Vagina (tissue), 2 donors: ENCODE data around the gene COLEC12.

Source experiments
- POLR2A ChIP-seq, 2 donors: fragments of 450-650 bp; IDR thresholded peaks; one replicate each; pipeline ENCODE4 v1.6.1; 2017; ENCODE audit warnings: antibody characterized with exemption in 2 of 2, mild to moderate bottlenecking in 2 of 2, moderate library complexity in 2 of 2
- POLR2AphosphoS5 ChIP-seq, 2 donors: sonication (generic); formaldehyde crosslinking; IDR thresholded peaks; one replicate each; pipeline ENCODE4 v1.9.0; 2017; ENCODE audit warnings: antibody characterized with exemption in 2 of 2, mild to moderate bottlenecking in 2 of 2, low read depth in 1 of 2; ENCODE audit not compliant: insufficient read depth in 1 of 2
- TF ChIP-seq, protein P1 (sequence below), 3 experiments: fragments of 450-650 bp in 2 of 3; fragments of 200-600 bp in 1 of 3; sonication (generic) in 1 of 3; IDR thresholded peaks; one replicate each; pipeline ENCODE4 v1.5.1; 2017 to 2019; ENCODE audit warnings: antibody characterized with exemption in 3 of 3, mild to moderate bottlenecking in 2 of 3, moderate library complexity in 2 of 3

DNA sequence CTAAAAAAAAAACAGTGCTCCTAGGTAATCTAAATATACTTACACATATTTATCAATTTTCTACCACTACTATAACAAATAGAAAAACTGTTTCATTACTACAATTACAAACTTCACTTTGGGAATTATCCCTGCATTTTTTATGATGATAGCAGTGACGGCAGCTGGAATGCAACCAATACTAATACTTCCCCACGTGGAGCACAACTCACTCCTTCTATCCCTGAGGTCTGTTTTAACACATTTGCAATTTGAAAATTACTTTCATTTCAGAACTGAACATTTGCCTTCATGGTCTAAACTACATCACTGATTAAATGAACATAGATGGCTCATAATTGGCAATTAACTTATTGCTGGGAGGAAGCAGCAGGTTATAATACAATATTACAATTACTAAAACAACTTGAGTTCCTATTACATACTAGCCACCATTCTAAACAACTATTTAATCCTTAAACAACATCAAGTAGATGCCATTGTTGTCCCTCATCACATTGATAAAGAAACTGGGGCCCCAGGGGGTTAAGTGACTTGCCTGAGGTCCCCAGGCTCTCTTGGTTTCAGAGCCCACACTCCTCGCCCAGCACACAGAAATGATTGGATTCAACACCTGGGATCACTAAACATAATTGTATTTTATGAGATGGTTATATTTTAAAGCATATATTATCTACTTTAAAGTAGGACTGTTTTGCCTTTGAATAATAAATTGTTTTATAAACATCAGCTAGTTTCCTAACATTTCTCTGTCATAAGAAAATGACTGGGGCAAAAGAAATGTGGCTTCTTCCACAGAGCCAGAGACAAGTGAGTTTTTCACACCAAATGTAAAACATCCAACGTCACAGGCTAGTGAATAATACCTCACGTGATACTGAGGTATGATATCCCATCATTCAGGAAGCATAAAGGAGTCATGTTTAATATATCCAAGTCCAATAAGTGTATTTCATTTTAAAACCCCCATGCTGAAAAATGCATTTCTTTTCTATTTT is 6.2 kb downstream of the COLEC12 start:
- TF ChIP-seq, protein P1, sequence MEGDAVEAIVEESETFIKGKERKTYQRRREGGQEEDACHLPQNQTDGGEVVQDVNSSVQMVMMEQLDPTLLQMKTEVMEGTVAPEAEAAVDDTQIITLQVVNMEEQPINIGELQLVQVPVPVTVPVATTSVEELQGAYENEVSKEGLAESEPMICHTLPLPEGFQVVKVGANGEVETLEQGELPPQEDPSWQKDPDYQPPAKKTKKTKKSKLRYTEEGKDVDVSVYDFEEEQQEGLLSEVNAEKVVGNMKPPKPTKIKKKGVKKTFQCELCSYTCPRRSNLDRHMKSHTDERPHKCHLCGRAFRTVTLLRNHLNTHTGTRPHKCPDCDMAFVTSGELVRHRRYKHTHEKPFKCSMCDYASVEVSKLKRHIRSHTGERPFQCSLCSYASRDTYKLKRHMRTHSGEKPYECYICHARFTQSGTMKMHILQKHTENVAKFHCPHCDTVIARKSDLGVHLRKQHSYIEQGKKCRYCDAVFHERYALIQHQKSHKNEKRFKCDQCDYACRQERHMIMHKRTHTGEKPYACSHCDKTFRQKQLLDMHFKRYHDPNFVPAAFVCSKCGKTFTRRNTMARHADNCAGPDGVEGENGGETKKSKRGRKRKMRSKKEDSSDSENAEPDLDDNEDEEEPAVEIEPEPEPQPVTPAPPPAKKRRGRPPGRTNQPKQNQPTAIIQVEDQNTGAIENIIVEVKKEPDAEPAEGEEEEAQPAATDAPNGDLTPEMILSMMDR (IDR thresholded peaks at IDR 0.05), result no peak
- TF ChIP-seq POLR2AphosphoS5 (IDR thresholded peaks at IDR 0.05; ENCODE audit: insufficient read depth in 1 of 2, low read depth in 1 of 2), result no peak
- TF ChIP-seq POLR2A (IDR thresholded peaks at IDR 0.05), result no peak
